Measurements from ENCODE around the gene PGBD5. TPM values are rescaled to one million over a fixed set of nuclear protein-coding genes. Genes with fewer than 3 reads are reported as not detected.

PGBD5 gene
- polyA plus RNA-seq, 1 of the 3 experiments (the other 2 are of a cell fraction), result 0.15 TPM

DNA sequence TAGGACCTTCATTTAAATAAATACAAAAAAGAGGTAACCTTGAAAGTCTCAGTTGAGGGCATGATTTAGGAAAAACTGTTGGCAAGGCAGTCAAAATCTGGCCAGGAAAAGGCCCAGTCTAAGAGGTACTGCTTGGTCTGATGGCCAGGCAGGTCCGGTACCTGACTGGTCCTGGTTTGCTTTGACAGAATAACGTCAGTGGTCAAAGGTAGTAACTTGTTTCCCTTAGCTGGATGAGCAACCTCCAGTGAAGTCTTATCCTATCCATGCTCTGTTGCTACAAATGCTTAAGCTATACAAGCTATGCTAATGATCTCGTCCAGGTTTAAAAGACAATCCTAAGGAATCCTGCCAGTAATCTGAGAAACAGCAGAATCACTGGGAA is 85.0 kb downstream of the PGBD5 start:
- Histone ChIP-seq H3K36me3 (replicated peaks in 1 of 2; ENCODE audit: control insufficient read depth in 1 of 2, insufficient read depth in 2 of 2, low read length in 1 of 2) (no peaks in the 10 kb centered on the region), H3K27me3 (ENCODE audit: insufficient read depth) (no peaks in the 10 kb centered on the region), H3K9me2 (no peaks in the 10 kb centered on the region), H3F3A (replicated peaks; ENCODE audit: insufficient read depth) (no peaks in the 10 kb centered on the region), H3K9ac (no peak overlapping the region), H3K9me3 (no peaks in the 10 kb centered on the region), H3K27ac (ENCODE audit: low read depth in 2 of 2, low read length in 1 of 2) (no peak overlapping the region), H4K20me1 (ENCODE audit: insufficient read depth) (no peaks in the 10 kb centered on the region), H3K79me2 (ENCODE audit: insufficient read depth) (no peaks in the 10 kb centered on the region), H3K4me1 (ENCODE audit: control insufficient read depth in 1 of 2, insufficient read depth in 2 of 2, low read depth in 1 of 2, low read length in 1 of 2) (no peaks in the 10 kb centered on the region), H3K4me3 (ENCODE audit: low read depth in 2 of 2, low read length in 1 of 2) (no peak overlapping the region), H3K4me2 (no peak overlapping the region), H2AFZ (ENCODE audit: low read depth) (no peak overlapping the region)
- 13% methylated on average over 3 of the region's 3 CpGs for WGBS (ENCODE audit: low lambda C conversion rate)
- ChIA-PET POLR2A (no interaction called here), CTCF (interaction anchor here (0.9 to 1.0 kb wide), 2 partner anchors 12 to 732 kb away, joined by 3 read pairs; no protein-coding TSS in a partner anchor)
- DNase-seq, result no peak
- TF ChIP-seq, protein P1, sequence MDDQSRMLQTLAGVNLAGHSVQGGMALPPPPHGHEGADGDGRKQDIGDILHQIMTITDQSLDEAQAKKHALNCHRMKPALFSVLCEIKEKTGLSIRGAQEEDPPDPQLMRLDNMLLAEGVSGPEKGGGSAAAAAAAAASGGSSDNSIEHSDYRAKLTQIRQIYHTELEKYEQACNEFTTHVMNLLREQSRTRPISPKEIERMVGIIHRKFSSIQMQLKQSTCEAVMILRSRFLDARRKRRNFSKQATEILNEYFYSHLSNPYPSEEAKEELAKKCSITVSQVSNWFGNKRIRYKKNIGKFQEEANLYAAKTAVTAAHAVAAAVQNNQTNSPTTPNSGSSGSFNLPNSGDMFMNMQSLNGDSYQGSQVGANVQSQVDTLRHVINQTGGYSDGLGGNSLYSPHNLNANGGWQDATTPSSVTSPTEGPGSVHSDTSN (IDR thresholded peaks at IDR 0.05), result no peak
- TF ChIP-seq FOSL2 (IDR thresholded peaks at IDR 0.05; ENCODE audit: borderline replicate concordance, low read depth), result no peak
- TF ChIP-seq NFIC (IDR thresholded peaks at IDR 0.05; ENCODE audit: borderline replicate concordance), result no peak
- TF ChIP-seq, protein P2, sequence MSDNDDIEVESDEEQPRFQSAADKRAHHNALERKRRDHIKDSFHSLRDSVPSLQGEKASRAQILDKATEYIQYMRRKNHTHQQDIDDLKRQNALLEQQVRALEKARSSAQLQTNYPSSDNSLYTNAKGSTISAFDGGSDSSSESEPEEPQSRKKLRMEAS (IDR thresholded peaks at IDR 0.05; ENCODE audit: low read depth), result no peak
- TF ChIP-seq, protein P3, sequence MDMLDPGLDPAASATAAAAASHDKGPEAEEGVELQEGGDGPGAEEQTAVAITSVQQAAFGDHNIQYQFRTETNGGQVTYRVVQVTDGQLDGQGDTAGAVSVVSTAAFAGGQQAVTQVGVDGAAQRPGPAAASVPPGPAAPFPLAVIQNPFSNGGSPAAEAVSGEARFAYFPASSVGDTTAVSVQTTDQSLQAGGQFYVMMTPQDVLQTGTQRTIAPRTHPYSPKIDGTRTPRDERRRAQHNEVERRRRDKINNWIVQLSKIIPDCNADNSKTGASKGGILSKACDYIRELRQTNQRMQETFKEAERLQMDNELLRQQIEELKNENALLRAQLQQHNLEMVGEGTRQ (IDR thresholded peaks at IDR 0.05; ENCODE audit: borderline replicate concordance, low read depth, low read length), result no peak
- TF ChIP-seq ZBTB33 (IDR thresholded peaks at IDR 0.05; ENCODE audit: borderline replicate concordance, low read depth), result no peak
- no peak for TF ChIP-seq TEAD4 (IDR thresholded peaks at IDR 0.05; ENCODE audit: borderline replicate concordance, insufficient read depth)
- no peak for TF ChIP-seq REST (IDR thresholded peaks at IDR 0.05; ENCODE audit: low read depth, low read length)
- no peak for TF ChIP-seq FOXJ3 (CRISPR knock-in tag; IDR thresholded peaks at IDR 0.05)
- TF ChIP-seq TCF12 (IDR thresholded peaks at IDR 0.05), result no peak
- no peak for TF ChIP-seq JUND (IDR thresholded peaks at IDR 0.05)
- no peak for TF ChIP-seq RXRA (IDR thresholded peaks at IDR 0.05; ENCODE audit: borderline replicate concordance, low read depth)
- no peak for TF ChIP-seq CHD2 (IDR thresholded peaks at IDR 0.05; ENCODE audit: low read length, partially characterized antibody)
- TF ChIP-seq MXI1 (IDR thresholded peaks at IDR 0.05; ENCODE audit: low read depth, low read length), result no peak
- no peak for TF ChIP-seq SMC3 (IDR thresholded peaks at IDR 0.05; ENCODE audit: low read depth, low read length)
- TF ChIP-seq NRF1 (IDR thresholded peaks at IDR 0.05; ENCODE audit: low read depth, low read length), result no peak

Data from SK-N-SH (cell line).